Stimulated activated naive CD8-positive, alpha-beta T cell treated with anti-CD3 and anti-CD28 coated beads, Interleukin-15, amount 100 ng/mL, for 72 hours (primary cell): ENCODE measurements around the gene DTNBP1.
A peak's percentile ranks its signal among the peaks of the same experiment; 100 is the strongest.

ENCODE experiments used
- ATAC-seq: fragments of 150-1000 bp; cut with Tn5 transposase; 2 replicates; pipeline ENCODE4 v1.10.0; 2021; ENCODE audit warnings: mild to moderate bottlenecking, moderate library complexity
- DNase-seq, 2 donors: peaks; one replicate each; pipeline ENCODE4 v3.0.0; 2021 to 2022
- H3K27ac Mint-ChIP-seq, 2 donors: one replicate each; pipeline ENCODE4 v1.8.0; 2022; ENCODE audit warnings: mild to moderate bottlenecking in 2 of 2, mixed read lengths in 2 of 2, moderate library complexity in 2 of 2
- H3K27me3 Mint-ChIP-seq: one replicate; pipeline ENCODE4 v1.8.0; 2022; ENCODE audit warnings: mixed read lengths
- H3K4me1 Mint-ChIP-seq: one replicate; pipeline ENCODE4 v1.8.0; 2022; ENCODE audit warnings: mild to moderate bottlenecking, mixed read lengths
- H3K4me3 Mint-ChIP-seq, 2 donors: one replicate each; pipeline ENCODE4 v1.8.0; 2022; ENCODE audit warnings: mild to moderate bottlenecking in 2 of 2, mixed read lengths in 2 of 2, moderate library complexity in 1 of 2
- H3K9me3 Mint-ChIP-seq, 2 donors: one replicate each; pipeline ENCODE4 v1.8.0; 2022; ENCODE audit warnings: mixed read lengths in 2 of 2

The DTNBP1 gene

GRCh38 chr6:15662326-15663129 is at the start of gene DTNBP1:
TSS of gene DTNBP1 (minus strand) at chr6:15663028. CDS start at chr6:15662869, 159 bp downstream.
- peak; percentile 85 for ATAC-seq
- peak within 1 kb of the TSS; percentile 79 to 86 for H3K4me3 Mint-ChIP-seq
- H3K27me3 Mint-ChIP-seq: peaks cover 12% of the 10 kb centered on the region
- DNase-seq: peak; percentile 81
- H3K27ac Mint-ChIP-seq: peak within 1 kb of the TSS; percentile 44 to 68
- H3K9me3 Mint-ChIP-seq: no peaks in the 10 kb centered on the region
- H3K4me1 Mint-ChIP-seq: peaks cover 22% of the 10 kb centered on the region

DNA sequence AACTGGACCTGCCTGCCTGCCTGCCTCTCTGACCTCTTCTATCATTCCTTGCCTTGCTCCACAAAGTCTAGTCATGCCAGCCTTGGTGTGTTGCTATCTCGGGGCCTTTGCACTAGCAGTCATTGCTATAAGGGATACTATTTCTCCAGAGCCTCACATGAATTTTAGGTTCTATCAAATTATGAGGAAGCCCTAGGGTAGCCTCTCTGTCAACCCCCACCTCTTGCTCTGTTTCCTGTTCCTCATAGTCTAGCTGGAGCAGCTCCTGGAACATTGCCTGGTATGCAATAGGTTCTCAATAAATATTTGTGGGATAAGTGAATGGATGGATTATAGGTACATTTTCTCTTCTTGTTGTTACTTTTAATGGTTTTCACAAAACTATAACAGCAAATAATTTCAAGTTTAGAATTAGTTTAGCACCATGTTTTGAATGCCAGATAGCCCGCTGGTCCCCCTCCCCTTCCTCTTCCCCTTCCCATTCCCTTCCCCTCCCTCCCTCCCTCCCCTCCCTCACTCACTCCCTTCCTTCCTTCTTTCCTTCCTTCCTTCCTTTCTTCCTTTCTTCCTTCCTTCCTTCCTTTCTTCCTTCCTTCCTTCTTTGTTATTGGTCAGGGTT is 46.9 kb upstream of the DTNBP1 start:
- Mint-ChIP-seq H3K27ac (no peak overlapping the region), H3K27me3 (peaks cover 9% of the 10 kb centered on the region), H3K4me3 (no peak overlapping the region), H3K9me3 (no peaks in the 10 kb centered on the region), H3K4me1 (peaks cover 7% of the 10 kb centered on the region)
- DNase-seq: no peak
- ATAC-seq: no peak

DNA sequence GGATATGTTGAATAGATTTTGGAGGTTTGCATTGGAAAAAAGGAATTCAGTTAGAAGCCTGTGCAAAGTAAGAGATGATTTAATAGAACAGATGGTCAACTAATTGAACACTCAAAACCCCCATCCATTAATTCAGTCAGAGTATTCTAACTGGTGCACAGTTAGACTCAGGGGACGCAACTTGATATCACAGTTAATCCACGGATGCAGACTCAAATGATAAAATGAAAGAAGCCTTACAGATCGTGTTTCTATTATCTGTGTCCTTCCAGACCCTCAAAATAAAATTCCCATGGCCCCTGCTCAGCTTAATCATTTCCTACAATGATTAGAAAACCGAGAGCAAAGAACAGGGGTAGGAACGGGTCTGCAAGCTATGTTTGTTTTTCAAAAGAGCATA is 45.4 kb upstream of the DTNBP1 start:
- Mint-ChIP-seq H3K4me1 (no peaks in the 10 kb centered on the region), H3K27me3 (peaks cover 9% of the 10 kb centered on the region), H3K9me3 (peaks cover 0 to 5% of the 10 kb centered on the region in 2 donors), H3K27ac (no peak overlapping the region), H3K4me3 (no peak overlapping the region)
- ATAC-seq: no peak
- DNase-seq: no peak

DNA sequence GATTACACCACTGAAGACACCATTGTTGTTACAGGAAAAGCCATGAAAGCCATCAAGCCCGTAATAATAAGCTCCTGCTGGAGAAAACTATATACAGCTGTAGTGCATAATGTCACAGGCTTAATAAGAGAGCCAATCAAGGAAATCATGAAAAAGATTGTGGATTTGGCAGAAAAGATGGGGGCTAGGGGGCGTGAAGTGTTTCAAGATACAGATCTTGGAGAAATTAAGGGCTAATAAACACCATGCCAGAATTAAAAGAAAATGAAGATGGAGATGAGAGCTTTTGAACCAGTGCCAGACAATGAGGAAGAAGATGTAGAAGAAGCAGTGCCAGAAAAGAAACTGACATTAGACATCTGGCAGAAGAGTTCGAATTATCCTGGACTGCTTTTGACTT is 43.2 kb upstream of the DTNBP1 start:
- peaks cover 9% of the 10 kb centered on the region for H3K27me3 Mint-ChIP-seq
- no peak overlapping the region for H3K4me3 Mint-ChIP-seq
- DNase-seq (no peak), ATAC-seq (no peak)
- peaks cover 0 to 6% of the 10 kb centered on the region in 2 donors for H3K9me3 Mint-ChIP-seq
- H3K4me1 Mint-ChIP-seq: no peaks in the 10 kb centered on the region
- no peak overlapping the region for H3K27ac Mint-ChIP-seq

GRCh38 chr6:15698471-15698870 is 35.6 kb upstream of the DTNBP1 start:
- Mint-ChIP-seq H3K9me3 (peaks cover 0 to 3% of the 10 kb centered on the region in 2 donors), H3K27ac (no peak overlapping the region), H3K4me3 (no peak overlapping the region), H3K4me1 (no peaks in the 10 kb centered on the region), H3K27me3 (peaks cover 24% of the 10 kb centered on the region)
- DNase-seq (no peak), ATAC-seq (no peak)

DNA sequence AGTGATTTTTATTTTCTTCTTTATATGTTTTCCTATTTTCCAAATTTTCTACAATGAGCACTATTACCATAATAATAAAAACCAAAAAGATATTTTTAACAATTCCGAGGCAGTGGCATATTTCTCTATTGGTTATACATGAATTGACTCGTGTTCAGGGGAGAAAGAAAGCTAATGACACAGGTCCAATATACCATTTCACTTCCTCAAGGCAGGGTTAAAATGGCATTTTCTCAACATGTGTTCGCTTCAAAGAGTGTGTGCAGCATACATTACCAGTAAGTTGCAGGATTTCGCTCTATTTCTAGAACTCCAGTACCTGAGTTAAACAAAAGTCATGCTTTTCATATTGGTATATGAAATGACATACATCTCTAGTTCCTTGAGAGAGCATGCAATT is 35.1 kb upstream of the DTNBP1 start:
- peaks cover 24% of the 10 kb centered on the region for H3K27me3 Mint-ChIP-seq
- H3K27ac Mint-ChIP-seq: no peak overlapping the region
- DNase-seq: no peak

GRCh38 chr6:15691250-15691869 is 28.5 kb upstream of the DTNBP1 start:
- Mint-ChIP-seq H3K9me3 (no peaks in the 10 kb centered on the region), H3K27me3 (peaks cover 18% of the 10 kb centered on the region), H3K27ac (no peak overlapping the region), H3K4me1 (peaks cover 12% of the 10 kb centered on the region), H3K4me3 (peak overlapping the region; percentile 15 to 30)
- peak; percentile 73 to 81 for DNase-seq
- peak; percentile 97 for ATAC-seq

More for the DNA sequence above, 35.1 kb upstream of the DTNBP1 start:
- Mint-ChIP-seq H3K9me3 (no peaks in the 10 kb centered on the region), H3K4me1 (no peaks in the 10 kb centered on the region), H3K4me3 (no peak overlapping the region)
- no peak for ATAC-seq

DNA sequence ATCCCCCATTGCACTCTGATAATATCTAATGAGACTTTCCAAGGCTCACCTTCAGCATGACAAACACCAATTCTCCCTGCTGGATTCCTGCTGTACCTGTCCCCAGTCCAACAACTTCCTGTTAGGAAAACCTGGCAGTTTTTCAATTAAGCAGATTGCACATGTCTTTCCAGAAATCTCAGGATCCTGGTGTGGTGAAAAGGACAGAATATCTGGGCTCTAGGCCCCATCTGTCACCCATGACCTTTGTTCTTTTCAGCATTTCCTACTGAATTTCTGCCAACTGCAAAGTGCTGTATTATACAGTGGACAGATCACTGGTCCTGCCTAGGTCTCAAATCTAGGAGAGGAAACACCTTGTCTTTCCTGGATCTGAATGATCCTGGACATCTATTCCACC is 27.7 kb upstream of the DTNBP1 start:
- ATAC-seq: no peak
- Mint-ChIP-seq H3K4me1 (peaks cover 12% of the 10 kb centered on the region), H3K9me3 (no peaks in the 10 kb centered on the region), H3K27me3 (peaks cover 17% of the 10 kb centered on the region), H3K27ac (no peak overlapping the region), H3K4me3 (no peak overlapping the region)
- no peak for DNase-seq

DNA sequence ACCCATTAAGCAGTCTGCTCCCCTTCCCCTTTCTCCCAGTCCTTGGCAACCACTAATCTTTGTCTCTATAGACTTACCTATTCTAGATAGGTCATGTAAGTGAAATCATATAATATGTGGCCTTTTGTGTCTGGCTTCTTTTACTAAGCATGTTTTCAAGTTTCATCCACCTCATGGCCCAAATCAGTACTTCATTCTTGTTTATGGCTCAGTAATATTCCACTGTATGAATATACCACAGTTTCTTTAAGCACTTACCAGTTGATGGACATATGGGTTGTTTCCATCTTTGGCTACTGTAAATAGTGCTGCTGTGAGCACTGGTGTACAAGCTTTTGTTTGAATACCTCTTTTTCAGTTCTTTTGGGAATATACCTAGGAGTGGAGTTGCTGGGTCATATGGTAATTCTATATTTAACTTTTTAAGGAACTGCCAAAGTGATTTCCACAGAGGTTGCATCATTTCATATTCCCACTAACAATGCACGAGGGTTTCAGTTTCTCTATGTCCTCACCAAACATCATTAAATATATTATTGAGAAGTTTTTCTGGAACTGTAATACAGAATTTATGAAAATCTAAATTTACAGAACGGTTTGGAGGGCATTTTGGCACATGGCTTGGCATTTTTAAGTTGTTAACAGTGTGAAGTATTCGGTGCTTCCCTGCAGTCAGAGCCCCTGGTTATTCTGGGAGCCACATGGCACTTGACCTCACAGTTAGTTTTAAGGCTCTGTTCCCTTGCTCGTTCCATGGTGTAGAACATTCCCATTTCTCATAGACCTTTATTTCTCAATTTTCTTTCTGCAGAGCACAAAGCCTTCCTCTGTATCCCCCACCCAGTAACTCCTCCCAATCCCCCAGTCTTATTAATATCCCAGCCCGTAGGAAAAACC is 27.0 kb upstream of the DTNBP1 start:
- Mint-ChIP-seq H3K9me3 (no peaks in the 10 kb centered on the region), H3K27me3 (peaks cover 10% of the 10 kb centered on the region), H3K4me3 (no peak overlapping the region), H3K4me1 (peaks cover 12% of the 10 kb centered on the region), H3K27ac (no peak overlapping the region)
- no peak for ATAC-seq
- DNase-seq: no peak

DNA sequence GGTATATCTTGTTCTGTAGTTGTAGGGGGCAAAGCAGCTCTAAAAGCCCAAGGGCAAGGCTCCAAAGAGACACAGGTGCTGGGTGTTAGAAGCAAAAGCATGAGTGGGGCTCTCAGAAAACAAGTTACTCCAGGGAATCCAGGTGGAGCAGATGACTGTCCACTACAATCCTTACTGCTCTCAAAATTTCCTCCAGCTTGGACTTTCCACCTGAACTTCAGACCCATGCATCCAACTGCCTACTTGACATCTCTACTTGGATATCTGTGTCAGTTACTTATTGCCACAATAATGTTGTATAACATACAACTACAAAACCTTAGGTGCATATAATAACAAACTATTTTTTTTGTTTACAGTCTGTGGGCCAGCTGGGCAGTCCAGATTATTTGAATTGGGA is 22.8 kb upstream of the DTNBP1 start:
- Mint-ChIP-seq H3K4me1 (peaks cover 2% of the 10 kb centered on the region), H3K27ac (no peak overlapping the region), H3K27me3 (no peaks in the 10 kb centered on the region), H3K9me3 (no peaks in the 10 kb centered on the region), H3K4me3 (no peak overlapping the region)
- ATAC-seq: no peak
- DNase-seq: no peak

- Mint-ChIP-seq H3K27me3 (no peaks in the 10 kb centered on the region), H3K4me3 (no peak overlapping the region), H3K27ac (no peak overlapping the region), H3K4me1 (no peaks in the 10 kb centered on the region), H3K9me3 (no peaks in the 10 kb centered on the region)
- DNase-seq: no peak
- no peak for ATAC-seq
These were observed 20.4 kb upstream of the DTNBP1 start for GRCh38 chr6:15682965-15683822.

GRCh38 chr6:15681946-15682345 is 19.1 kb upstream of the DTNBP1 start:
- no peaks in the 10 kb centered on the region for H3K4me1 Mint-ChIP-seq
- H3K27me3 Mint-ChIP-seq: peaks cover 7% of the 10 kb centered on the region
- no peak overlapping the region for H3K27ac Mint-ChIP-seq
- H3K9me3 Mint-ChIP-seq: no peaks in the 10 kb centered on the region
- no peak for DNase-seq
- no peak for ATAC-seq
- no peak overlapping the region for H3K4me3 Mint-ChIP-seq

GRCh38 chr6:15678514-15678913 is 15.7 kb upstream of the DTNBP1 start:
- Mint-ChIP-seq H3K27ac (no peak overlapping the region), H3K27me3 (peaks cover 7% of the 10 kb centered on the region)
- no peak for ATAC-seq

DNA sequence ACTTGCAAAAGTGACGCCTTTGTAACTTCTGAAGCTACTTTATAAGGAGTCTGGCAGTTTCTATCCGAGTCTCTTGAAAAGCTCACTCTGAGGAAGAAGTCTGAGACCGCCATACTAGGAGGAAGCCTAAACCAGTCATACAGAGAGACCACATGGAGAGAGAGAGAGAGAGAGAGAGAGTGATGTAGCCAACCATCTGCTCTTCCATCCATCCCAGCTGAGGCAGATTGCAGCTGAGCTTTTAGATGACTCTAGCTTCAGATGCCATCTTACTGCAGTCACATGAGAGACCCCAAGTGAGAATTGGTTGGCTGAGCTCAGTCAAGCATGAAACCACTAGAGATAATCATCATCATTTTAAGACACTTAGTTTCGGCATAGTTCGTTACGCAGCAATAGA is 15.0 kb upstream of the DTNBP1 start:
- ATAC-seq: no peak
- peaks cover 7% of the 10 kb centered on the region for H3K27me3 Mint-ChIP-seq
- H3K4me1 Mint-ChIP-seq: no peaks in the 10 kb centered on the region
- H3K27ac Mint-ChIP-seq: no peak overlapping the region
- no peak for DNase-seq
- H3K4me3 Mint-ChIP-seq: no peak overlapping the region
- no peaks in the 10 kb centered on the region for H3K9me3 Mint-ChIP-seq

More at GRCh38 chr6:15678514-15678913, 15.7 kb upstream of the DTNBP1 start:
- Mint-ChIP-seq H3K9me3 (no peaks in the 10 kb centered on the region), H3K4me1 (no peaks in the 10 kb centered on the region), H3K4me3 (no peak overlapping the region)
- DNase-seq: no peak
